ENCODE data around the gene MAPK11. TPM values are rescaled to one million over a fixed set of nuclear protein-coding genes. Genes with fewer than 3 reads are reported as not detected.

MAPK11 gene
- total and polyA plus RNA-seq, 2 donors (not counting 1 experiment from before 2014, with no cell fraction given): 2.6 to 7.6 TPM

DNA sequence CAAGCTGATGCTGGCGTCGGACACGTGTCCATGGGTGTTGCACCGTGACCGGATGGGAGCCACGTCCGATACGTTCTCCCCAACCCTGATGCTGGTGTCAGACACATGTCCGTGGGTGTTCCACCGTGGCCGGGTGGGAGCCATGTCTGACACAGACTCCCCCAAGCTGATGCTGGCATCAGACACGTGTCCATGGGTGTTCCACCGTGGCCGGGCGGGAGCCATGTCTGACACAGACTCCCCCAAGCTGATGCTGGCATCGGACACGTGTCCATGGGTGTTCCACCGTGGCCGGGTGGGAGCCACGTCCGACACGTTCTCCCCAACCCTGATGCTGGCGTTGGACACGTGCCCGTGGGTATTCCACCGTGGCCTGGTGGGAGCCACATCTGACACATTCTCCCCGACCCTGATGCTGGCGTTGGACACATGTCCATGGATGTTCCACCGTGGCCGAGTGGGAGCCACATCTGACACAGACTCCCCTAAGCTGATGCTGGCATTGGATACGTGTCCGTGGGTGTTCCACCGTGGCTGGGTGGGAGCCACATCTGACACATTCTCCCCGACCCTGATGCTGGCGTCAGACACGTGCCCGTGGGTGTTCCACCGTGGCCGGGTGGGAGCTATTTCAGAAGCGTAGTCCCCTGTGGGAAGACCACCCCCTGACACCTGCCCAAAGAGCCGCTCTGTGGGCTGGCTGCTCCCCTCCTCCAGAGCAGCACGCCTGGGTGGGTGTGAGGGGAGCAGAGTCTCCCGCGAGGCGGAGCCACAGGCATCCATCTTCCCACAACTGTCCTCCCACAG, 49.4 kb downstream of the MAPK11 start:
- TF ChIP-seq EZH2 (IDR thresholded peaks at IDR 0.05; ENCODE audit: low read length, missing control alignments): no peak
- H3K9me3 ChIP-seq (ENCODE audit: control insufficient read depth, insufficient read depth, low read depth, low read length): no peaks in the 10 kb centered on the region

DNA sequence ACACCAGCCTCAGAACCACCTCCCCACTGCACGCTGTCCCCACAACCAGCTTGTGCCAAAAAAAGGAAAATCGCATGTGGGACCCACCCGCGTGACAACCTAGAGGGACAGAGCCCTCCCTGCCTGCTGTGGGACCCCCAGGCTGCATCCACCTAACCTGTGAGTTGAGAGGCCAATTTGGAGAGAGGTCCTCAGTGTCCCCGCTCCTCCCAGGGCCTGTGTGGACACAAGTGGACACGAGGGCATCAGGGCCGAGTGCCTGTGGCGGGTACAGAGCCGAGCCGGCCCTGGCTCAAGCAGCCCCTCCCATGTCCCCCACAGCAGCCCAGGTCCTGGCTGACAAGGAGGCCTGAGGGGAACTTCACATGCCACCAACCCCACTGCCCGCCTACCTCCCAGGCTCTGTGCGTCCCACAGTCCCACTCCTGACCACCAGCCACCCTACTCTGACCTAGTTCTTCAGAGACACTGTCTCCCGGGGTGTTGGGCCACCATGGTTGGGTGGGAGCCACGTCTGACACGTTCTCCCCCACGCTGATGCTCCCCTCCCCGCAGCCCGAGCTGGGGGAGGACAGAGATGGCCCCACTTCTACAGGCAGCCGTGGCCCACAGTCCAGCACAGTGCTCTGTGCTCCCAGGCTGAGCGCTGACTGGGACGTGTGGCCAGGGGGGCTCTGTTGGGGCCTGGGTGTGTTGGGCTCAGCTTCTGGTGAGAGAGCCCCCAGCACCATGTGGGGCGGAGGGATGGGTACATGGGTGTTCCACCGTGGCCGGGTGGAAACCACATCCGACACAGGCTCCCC, 50.2 kb downstream of the MAPK11 start:
- H3K27me3 ChIP-seq (ENCODE audit: control insufficient read depth, insufficient read depth, low read length): no peaks in the 10 kb centered on the region
- H2AFZ ChIP-seq (ENCODE audit: low read length): no peak overlapping the region
- peaks cover under 1% of the 10 kb centered on the region for H4K20me1 ChIP-seq (ENCODE audit: control insufficient read depth, extremely low read depth, insufficient read depth, low read length)
- H3K4me1 ChIP-seq (ENCODE audit: control insufficient read depth, extremely low read depth, insufficient read depth, low read length): no peaks in the 10 kb centered on the region
- TF ChIP-seq EZH2 (IDR thresholded peaks at IDR 0.05; ENCODE audit: low read length, missing control alignments): no peak
- TF ChIP-seq, protein P1, sequence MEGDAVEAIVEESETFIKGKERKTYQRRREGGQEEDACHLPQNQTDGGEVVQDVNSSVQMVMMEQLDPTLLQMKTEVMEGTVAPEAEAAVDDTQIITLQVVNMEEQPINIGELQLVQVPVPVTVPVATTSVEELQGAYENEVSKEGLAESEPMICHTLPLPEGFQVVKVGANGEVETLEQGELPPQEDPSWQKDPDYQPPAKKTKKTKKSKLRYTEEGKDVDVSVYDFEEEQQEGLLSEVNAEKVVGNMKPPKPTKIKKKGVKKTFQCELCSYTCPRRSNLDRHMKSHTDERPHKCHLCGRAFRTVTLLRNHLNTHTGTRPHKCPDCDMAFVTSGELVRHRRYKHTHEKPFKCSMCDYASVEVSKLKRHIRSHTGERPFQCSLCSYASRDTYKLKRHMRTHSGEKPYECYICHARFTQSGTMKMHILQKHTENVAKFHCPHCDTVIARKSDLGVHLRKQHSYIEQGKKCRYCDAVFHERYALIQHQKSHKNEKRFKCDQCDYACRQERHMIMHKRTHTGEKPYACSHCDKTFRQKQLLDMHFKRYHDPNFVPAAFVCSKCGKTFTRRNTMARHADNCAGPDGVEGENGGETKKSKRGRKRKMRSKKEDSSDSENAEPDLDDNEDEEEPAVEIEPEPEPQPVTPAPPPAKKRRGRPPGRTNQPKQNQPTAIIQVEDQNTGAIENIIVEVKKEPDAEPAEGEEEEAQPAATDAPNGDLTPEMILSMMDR (conservative IDR thresholded peaks at IDR 0.05 in 1 of 2, IDR thresholded peaks at IDR 0.05 in 1 of 2; ENCODE audit: low read depth in 1 of 2, low read length in 2 of 2): no peak
- no peak for DNase-seq (ENCODE audit: low read depth in 2 of 2)
- H3K27ac ChIP-seq (ENCODE audit: insufficient read depth, low read length): no peak overlapping the region
- H3K79me2 ChIP-seq (ENCODE audit: control insufficient read depth, insufficient read depth, low read length): peaks cover 3% of the 10 kb centered on the region
- no peak overlapping the region for H3K9ac ChIP-seq (ENCODE audit: insufficient read depth, low read length)
- H3K9me3 ChIP-seq (ENCODE audit: control insufficient read depth, insufficient read depth, low read depth, low read length): no peaks in the 10 kb centered on the region
- H3K36me3 ChIP-seq (ENCODE audit: control insufficient read depth, insufficient read depth, low read length): peaks cover 55% of the 10 kb centered on the region
- no peak overlapping the region for H3K4me3 ChIP-seq (replicated peaks in 1 of 4; ENCODE audit: control extremely low read depth in 1 of 4, insufficient read depth in 1 of 4, low read depth in 3 of 4, low read length in 4 of 4)
- H3K4me2 ChIP-seq (ENCODE audit: extremely low read depth, insufficient read depth, low read length): no peak overlapping the region

More for the DNA sequence above, 49.4 kb downstream of the MAPK11 start:
- DNase-seq (ENCODE audit: low read depth in 2 of 2): no peak
- no peak overlapping the region for H2AFZ ChIP-seq (ENCODE audit: low read length)
- H3K79me2 ChIP-seq (ENCODE audit: control insufficient read depth, insufficient read depth, low read length): no peaks in the 10 kb centered on the region
- no peaks in the 10 kb centered on the region for H4K20me1 ChIP-seq (ENCODE audit: control insufficient read depth, extremely low read depth, insufficient read depth, low read length)
- no peak overlapping the region for H3K4me2 ChIP-seq (ENCODE audit: extremely low read depth, insufficient read depth, low read length)
- H3K36me3 ChIP-seq (ENCODE audit: control insufficient read depth, insufficient read depth, low read length): peaks cover 56% of the 10 kb centered on the region
- no peak overlapping the region for H3K9ac ChIP-seq (ENCODE audit: insufficient read depth, low read length)
- no peak overlapping the region for H3K27ac ChIP-seq (ENCODE audit: insufficient read depth, low read length)
- no peaks in the 10 kb centered on the region for H3K27me3 ChIP-seq (ENCODE audit: control insufficient read depth, insufficient read depth, low read length)
- H3K4me1 ChIP-seq (ENCODE audit: control insufficient read depth, extremely low read depth, insufficient read depth, low read length): no peaks in the 10 kb centered on the region
- no peak overlapping the region for H3K4me3 ChIP-seq (replicated peaks in 1 of 4; ENCODE audit: control extremely low read depth in 1 of 4, insufficient read depth in 1 of 4, low read depth in 3 of 4, low read length in 4 of 4)

DNA sequence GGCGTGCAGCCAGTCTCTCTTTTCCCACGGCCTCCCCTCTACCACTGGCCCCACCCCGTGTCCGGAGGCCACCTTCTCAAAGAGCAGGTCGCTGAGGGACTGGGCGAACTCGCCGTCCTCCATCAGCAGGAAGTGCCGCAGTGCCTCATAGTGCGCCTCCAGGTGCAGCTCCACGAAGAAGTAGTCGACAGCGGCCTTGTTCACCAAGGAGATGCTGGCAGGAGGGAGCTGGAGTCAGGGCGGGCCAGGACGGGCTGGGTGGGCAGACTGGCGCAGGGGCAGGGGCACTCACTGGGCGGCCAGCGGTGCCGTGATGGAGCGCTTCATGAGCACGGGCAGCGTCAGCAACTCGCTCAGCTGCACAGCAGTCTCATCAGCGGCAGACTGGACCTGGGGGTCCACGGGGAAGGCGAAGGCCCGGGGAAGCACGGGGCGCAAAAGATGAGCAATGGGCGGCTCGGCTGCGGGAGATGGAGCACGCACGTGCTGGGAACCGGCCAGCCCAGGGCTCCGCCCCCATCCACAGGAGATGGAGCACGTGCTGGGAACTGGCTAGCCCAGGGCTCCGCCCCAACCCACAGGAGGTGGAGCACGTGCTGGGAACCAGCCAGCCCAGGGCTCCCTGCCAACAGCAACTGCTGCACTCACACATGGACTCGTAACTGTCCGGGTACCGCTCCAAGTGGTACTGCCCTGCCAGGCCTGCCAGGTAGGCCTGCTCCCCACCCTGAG, 51.0 kb downstream of the MAPK11 start:
- no peaks in the 10 kb centered on the region for H3K9me3 ChIP-seq (ENCODE audit: control insufficient read depth, insufficient read depth, low read depth, low read length)
- no peak overlapping the region for H3K27ac ChIP-seq (ENCODE audit: insufficient read depth, low read length)
- no peaks in the 10 kb centered on the region for H3K4me1 ChIP-seq (ENCODE audit: control insufficient read depth, extremely low read depth, insufficient read depth, low read length)
- no peaks in the 10 kb centered on the region for H3K27me3 ChIP-seq (ENCODE audit: control insufficient read depth, insufficient read depth, low read length)
- H4K20me1 ChIP-seq (ENCODE audit: control insufficient read depth, extremely low read depth, insufficient read depth, low read length): peaks cover 4% of the 10 kb centered on the region
- peaks cover 54% of the 10 kb centered on the region for H3K36me3 ChIP-seq (ENCODE audit: control insufficient read depth, insufficient read depth, low read length)
- H2AFZ ChIP-seq (ENCODE audit: low read length): no peak overlapping the region
- DNase-seq (ENCODE audit: low read depth in 2 of 2): peak; percentile 67 to 89
- H3K4me3 ChIP-seq (replicated peaks in 1 of 4; ENCODE audit: control extremely low read depth in 1 of 4, insufficient read depth in 1 of 4, low read depth in 3 of 4, low read length in 4 of 4): no peak overlapping the region
- peaks cover 7% of the 10 kb centered on the region for H3K79me2 ChIP-seq (ENCODE audit: control insufficient read depth, insufficient read depth, low read length)
- no peak overlapping the region for H3K9ac ChIP-seq (ENCODE audit: insufficient read depth, low read length)
- no peak overlapping the region for H3K4me2 ChIP-seq (ENCODE audit: extremely low read depth, insufficient read depth, low read length)
- no peak for TF ChIP-seq EZH2 (IDR thresholded peaks at IDR 0.05; ENCODE audit: low read length, missing control alignments)
- TF ChIP-seq, protein P1 (conservative IDR thresholded peaks at IDR 0.05 in 1 of 2, IDR thresholded peaks at IDR 0.05 in 1 of 2; ENCODE audit: low read depth in 1 of 2, low read length in 2 of 2): no peak

Data from fibroblast of lung (primary cell).